GM21515 (cell line): Measurements from ENCODE around the gene KRT13.

ENCODE experiments used
- ATAC-seq: cut with Tn5 transposase; IDR thresholded peaks from one replicate; pipeline ENCODE4 v1.9.1; 2021; ENCODE audit not compliant: unreplicated experiment

Gene KRT13

GRCh38 chr17:41537990-41538389, 32.6 kb upstream of the KRT13 start:
- no peak for ATAC-seq

- no peak for ATAC-seq
These were observed 32.2 kb upstream of the KRT13 start for GRCh38 chr17:41537614-41537954.

- no peak for ATAC-seq
These were observed 31.6 kb upstream of the KRT13 start for GRCh38 chr17:41536741-41537613.

DNA sequence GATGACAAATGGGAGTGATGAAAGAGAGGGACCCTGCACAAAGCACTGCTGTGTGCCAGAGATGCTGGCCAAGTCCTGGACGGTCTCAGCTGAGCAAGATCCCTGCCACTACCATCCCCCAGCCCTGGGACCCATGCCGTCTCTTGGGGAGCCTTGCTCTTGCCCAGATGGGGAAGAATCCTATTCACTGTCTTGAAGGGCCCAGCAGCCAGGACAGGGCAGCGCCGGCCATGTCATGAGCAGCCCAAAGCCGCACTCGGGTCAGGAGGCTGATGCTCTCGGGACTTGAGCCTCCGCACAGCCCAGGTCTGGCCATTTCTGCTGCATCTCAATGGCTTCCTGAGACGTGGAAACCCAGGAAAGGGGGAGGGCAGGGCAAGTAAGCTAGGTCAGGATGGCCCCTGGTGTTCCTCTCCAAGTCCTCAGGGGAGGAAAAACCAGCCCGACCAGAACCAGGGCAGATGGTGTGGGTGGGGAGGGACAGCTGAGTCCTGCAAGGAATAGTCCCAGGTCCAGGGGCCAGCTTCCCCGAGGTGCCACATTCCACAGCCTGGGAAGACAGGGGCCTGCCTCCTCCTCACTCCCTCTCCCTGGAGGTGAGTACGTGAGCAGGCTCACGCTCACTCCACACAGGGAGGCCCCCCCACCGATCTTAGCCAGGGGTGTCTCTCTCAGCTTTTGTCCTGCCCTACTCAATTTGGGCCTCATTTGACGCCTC, 30.5 kb upstream of the KRT13 start:
- ATAC-seq = no peak

GRCh38 chr17:41534899-41535546, 29.6 kb upstream of the KRT13 start:
- ATAC-seq = no peak

GRCh38 chr17:41533613-41534012, 28.2 kb upstream of the KRT13 start:
- ATAC-seq = no peak

DNA sequence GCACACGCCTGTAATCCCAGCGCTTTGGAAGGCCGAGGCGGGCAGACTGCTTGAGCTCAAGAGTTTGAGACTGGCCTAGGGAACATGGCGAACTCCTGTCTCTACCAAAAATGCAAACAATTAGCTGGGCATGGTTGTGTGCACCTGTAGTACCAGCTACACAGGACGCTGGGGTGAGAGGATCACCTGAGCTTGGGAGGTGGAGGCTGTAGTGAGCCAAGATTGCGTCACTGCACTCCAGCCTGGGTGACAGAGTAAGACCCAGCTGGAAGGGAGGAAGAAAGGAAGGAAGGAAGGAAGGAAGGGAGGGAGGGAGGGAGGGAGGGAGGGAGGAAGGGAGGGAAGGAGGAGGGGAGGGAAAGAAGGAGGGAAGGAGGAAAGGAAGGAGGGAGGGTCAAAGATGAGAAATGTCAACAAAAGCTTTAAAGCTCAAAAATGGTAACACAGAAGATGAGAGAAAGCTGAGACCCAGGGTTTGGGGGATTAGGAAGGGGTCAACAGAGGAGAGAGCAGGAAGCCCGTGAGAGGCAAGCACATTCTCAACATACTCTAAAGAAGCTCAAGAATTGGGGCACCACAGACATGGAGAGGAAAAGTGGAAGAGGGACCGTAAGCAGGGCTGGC, 27.6 kb upstream of the KRT13 start:
- ATAC-seq = no peak

- no peak for ATAC-seq
These were observed 26.6 kb upstream of the KRT13 start for GRCh38 chr17:41531993-41532392.

DNA sequence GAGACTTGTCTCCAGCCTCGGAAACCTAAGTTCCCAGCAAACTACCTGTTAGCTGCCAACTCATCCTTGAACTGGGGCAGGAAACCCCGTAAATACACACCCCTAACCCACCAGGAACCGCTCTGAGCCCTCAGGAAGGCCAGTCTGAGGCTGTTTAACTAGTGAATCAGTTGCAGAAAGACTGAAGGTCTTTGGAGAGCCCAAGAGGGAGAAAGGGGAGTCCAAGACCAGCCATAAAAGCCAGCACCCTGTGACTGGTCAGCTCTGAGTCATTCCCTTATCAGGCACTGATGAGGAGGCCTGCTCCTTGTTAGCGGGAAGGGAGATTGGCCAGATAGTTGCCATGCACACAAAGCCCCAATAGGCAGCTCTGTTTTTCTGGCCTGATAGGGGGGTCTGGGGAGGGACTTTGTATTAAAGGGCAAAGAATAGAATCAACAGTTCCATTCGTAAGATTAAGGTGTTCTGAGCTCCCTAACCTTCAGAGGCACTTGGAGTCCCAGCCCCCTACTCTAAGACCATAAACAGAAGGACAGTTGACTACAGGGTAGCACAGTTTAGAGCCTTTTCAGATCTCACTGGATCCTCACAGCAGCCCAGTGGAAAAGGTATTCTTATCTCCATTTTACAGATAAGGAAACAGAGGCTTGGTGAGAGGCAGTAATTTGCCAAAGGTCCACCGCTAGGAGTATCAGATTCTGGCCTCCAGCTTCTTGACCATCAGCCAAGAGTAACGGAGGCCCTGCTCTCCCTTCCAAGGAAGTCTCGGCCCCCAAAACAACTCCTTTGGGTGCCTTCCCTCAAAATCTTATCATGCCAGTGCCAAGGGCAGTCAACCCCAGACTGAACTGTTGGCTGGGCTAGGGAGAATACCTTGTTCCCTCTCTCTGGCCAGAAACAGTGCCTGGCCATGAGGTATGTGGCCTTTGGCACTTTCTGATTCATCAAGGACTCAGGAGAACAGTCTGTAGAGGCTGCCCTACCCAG, 24.9 kb upstream of the KRT13 start:
- no peak for ATAC-seq

- ATAC-seq = no peak
These were observed 24.1 kb upstream of the KRT13 start for GRCh38 chr17:41529491-41529915.

DNA sequence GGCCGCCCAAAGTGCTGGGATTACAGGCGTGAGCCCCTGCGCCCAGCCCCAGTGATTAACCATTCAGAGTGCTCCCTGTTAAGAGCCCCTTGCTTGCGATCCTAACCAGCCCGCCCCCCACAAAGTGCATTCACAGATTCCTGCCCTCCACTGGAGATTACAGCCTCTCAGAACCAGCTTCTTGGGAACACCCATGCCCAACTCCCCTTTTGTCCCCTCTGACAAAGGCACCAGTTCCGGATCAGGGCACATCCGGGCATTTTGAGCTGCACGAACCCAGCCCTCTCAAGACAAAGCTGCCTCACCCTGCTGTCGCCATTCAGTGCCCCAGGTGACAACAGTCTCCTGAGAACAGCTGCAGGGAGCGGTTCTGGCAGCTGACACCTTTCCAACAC, 23.5 kb upstream of the KRT13 start:
- no peak for ATAC-seq

DNA sequence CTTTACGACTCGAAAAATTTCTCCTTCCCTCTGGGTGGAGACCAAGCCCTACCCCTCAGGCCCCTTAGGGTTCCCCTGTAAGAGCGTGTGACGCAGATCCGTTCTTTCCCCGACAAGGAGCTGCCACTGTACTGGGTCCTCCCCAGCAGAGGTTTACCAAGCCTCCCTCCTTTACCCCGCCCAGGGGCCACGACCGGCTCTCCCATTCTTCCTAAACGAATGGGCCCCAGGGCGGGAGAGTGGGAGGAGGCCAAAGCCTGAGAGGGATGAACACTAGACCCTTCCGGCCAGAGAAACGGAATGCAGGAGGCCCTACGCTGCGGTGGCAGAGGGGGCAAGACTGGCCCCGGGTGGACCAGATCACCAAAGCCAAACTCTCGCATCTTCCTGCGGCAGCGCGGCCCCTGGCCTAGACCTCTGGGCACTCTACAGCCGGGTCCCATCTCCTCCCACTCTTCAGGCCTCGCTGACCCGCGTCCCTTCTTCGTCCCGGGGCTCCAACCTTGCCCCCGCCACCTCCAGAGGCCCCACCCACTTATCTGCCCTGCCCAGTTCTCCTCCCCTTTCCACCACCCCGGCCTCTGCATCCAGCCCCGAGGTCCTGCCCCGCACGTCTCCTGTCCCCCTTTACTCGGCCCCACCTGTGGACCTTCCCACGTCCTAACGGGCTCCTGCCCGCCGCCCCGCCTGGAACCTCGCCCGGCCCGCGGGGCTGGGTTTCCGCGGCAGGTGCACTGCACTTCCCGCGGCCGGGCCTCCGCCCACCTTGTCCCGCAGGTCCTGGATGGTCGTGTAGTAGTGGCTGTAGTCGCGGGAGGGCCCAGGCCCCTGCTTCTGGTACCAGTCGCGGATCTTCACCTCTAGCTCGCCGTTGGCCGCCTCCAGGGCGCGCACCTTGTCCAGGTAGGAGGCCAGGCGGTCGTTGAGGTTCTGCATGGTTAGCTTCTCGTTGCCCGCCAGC, 21.9 kb upstream of the KRT13 start:
- ATAC-seq = no peak

- no peak for ATAC-seq
These were observed 18.8 kb upstream of the KRT13 start for GRCh38 chr17:41524261-41524660.

GRCh38 chr17:41523787-41524186, 18.4 kb upstream of the KRT13 start:
- no peak for ATAC-seq

GRCh38 chr17:41523225-41523593, 17.8 kb upstream of the KRT13 start:
- ATAC-seq = no peak

GRCh38 chr17:41522301-41523224, 17.2 kb upstream of the KRT13 start:
- ATAC-seq = no peak

DNA sequence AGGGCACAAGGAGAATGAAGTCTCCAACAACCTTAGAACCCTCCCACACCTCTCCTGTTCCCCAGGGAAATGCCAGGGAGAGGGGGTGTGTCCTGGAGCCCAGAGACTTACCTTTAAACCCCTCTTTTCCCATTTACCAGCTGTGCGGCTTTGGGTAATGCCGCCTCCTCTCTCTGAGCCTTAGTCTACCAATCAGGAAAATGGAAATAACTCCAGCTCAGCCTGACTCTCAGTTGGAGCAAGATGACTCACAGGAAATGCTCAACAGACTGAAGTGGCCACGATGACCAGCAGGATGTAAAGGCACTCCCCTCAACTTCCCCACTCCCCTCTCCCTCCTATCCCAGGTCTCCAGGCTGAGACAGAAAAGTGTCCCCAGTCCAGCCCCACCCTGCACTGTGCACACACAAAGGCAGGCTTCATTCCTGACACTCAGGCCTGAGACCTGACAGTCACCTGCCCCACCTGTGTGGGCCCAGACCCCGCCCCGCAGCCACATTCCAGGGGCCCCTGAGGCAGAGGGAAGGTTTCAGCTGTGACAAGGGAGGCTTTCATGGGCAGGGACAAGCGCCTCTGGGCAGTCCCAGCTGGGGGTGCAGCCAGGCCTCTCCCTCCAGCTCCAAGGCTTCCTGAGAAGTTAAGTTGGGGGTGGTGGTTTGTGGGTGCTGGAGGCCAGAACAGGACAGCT, 16.3 kb upstream of the KRT13 start:
- no peak for ATAC-seq
